Activated naive CD4-positive, alpha-beta T cell treated with anti-CD3 and anti-CD28 coated beads, Interleukin-2, amount 50 U/mL, for 24 hours (primary cell): ENCODE results near the gene ZBTB1.
A peak's percentile ranks its signal among the peaks of the same experiment; 100 is the strongest.

ENCODE experiments used
- H3K27ac Mint-ChIP-seq: one replicate; pipeline ENCODE4 v1.8.0; 2021; ENCODE audit warnings: mild to moderate bottlenecking, mixed read lengths
- H3K27me3 Mint-ChIP-seq: one replicate; pipeline ENCODE4 v1.8.0; 2021; ENCODE audit warnings: mixed read lengths
- H3K36me3 Mint-ChIP-seq: one replicate; pipeline ENCODE4 v1.8.0; 2021; ENCODE audit warnings: mixed read lengths
- H3K4me1 Mint-ChIP-seq: one replicate; pipeline ENCODE4 v1.8.0; 2021; ENCODE audit warnings: mixed read lengths
- H3K4me3 Mint-ChIP-seq: one replicate; pipeline ENCODE4 v1.8.0; 2021; ENCODE audit warnings: mild to moderate bottlenecking, mixed read lengths
- H3K9me3 Mint-ChIP-seq: one replicate; pipeline ENCODE4 v1.8.0; 2021; ENCODE audit warnings: mixed read lengths

ZBTB1 gene

DNA sequence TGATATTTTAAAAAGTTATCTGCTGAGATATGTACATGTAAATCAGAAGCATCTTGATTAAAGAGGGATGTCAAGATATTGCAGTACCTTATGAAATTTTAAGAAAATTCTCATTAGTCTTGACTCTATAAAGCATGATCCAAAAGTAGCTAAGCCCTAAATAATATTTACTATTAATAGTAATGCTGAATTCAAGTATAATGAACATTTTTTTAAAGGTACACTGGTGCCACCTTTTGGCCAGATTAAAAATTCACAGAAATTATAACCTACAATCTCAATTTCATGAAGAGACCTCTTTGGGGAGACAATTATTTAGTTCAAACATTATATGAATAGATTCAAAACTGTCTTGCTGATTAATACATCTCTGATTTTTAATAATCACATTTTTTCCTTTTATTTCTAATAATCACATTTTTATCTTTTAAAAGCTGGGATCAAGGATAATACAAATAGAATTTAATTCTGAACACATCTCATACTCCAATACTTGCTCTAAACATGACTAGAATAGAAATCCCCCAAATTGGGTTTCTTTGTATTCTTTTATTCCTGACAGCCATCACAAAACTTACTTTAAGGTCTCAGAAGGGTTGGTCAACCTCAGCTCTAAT is 25.8 kb upstream of the ZBTB1 start:
- no peak overlapping the region for H3K27ac Mint-ChIP-seq
- H3K4me3 Mint-ChIP-seq: no peak overlapping the region
- H3K36me3 Mint-ChIP-seq: peaks cover 7% of the 10 kb centered on the region
- H3K4me1 Mint-ChIP-seq: peaks cover 14% of the 10 kb centered on the region
- H3K9me3 Mint-ChIP-seq: no peaks in the 10 kb centered on the region
- no peaks in the 10 kb centered on the region for H3K27me3 Mint-ChIP-seq

DNA sequence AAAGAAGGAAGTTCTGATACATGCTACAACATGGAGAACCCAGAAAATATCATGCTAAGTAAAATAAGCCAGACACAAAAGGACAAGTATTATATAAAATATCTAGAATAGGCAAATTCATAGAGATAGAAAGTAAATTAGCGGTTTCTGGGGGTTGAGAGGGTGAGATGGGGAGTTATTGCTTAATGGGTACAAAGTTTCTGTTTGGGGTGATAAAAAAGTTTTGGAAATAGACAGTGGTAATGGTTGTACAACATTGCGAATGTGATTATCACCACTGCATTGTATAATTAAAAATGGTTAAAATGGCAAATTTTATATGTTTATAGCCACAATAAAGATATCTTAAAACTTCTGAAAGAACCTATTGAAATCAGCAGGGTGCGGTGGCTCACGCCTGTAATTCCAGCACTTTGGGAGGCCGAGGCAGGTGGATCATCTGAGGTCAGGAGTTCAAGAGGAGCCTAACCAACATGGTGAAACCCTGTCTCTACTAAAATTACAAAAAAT is 15.9 kb upstream of the ZBTB1 start:
- Mint-ChIP-seq H3K9me3 (no peaks in the 10 kb centered on the region), H3K27me3 (no peaks in the 10 kb centered on the region), H3K4me1 (peaks cover 45% of the 10 kb centered on the region), H3K27ac (peak overlapping the region; percentile 84), H3K36me3 (peaks cover 16% of the 10 kb centered on the region), H3K4me3 (no peak overlapping the region)

DNA sequence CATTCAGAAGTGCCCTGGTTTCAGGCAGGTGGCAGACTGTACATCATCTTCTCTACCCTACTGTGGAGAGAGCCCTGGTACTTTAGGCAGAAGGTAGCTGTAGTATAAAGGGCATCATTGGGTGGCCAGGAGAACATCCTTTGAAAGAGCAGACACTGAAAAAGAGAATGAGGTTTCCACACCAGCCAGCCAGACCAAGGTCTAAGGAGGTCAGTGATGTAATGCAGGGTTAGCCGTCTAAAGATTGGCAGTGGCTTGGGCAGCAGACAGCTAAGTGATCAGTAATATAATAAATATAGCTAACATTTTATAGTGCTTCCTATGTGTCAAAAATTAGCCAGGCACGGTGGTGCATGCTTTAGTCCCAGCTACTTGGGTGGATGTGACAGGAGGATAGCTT is 12.9 kb upstream of the ZBTB1 start:
- Mint-ChIP-seq H3K36me3 (peaks cover 20% of the 10 kb centered on the region), H3K4me3 (no peak overlapping the region), H3K9me3 (no peaks in the 10 kb centered on the region), H3K4me1 (peaks cover 66% of the 10 kb centered on the region), H3K27me3 (no peaks in the 10 kb centered on the region), H3K27ac (no peak overlapping the region)

DNA sequence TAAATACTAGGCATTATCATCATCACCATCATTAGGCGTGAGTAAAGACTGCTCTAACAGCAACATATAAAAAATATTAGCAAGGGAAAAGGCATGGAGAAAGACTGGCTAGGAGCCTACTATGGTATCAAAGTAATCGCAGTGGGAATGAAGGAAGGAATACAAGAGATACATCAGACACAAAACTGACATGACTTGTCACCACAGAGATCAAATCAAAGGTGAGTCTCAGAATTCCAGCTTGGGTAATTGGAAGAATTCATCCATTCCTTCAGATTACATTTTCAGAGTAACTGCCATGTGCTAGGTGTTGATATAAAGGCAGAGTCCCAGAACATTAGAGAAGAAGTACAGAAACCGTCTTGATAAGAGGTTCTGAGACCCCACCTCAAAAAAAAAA is 11.1 kb upstream of the ZBTB1 start:
- Mint-ChIP-seq H3K27me3 (no peaks in the 10 kb centered on the region), H3K36me3 (peaks cover 21% of the 10 kb centered on the region), H3K9me3 (no peaks in the 10 kb centered on the region), H3K4me1 (peaks cover 75% of the 10 kb centered on the region), H3K4me3 (peak overlapping the region; percentile 62), H3K27ac (peak overlapping the region; percentile 79)

DNA sequence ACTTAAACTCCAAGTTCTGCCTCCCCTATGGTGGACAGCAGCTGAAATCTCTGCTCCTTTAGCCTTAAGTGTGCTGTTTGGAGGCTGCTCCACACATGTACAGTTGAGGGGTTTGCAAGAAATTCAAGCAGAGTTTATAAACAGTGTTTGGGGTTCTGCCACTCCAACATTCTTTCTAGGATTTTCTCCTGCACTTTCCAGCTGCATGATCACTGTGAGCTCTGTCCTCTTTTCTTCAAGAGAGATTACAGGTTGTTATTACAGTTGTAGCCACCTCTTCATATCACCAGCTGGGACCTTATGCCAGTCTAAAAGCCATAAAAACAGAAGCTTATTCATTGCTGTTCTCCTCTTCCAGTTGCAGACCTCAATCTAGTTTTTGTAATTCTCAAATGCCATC is 9.3 kb upstream of the ZBTB1 start:
- Mint-ChIP-seq H3K9me3 (no peaks in the 10 kb centered on the region), H3K27ac (peak overlapping the region; percentile 17), H3K27me3 (no peaks in the 10 kb centered on the region), H3K36me3 (peaks cover 22% of the 10 kb centered on the region), H3K4me1 (peaks cover 89% of the 10 kb centered on the region), H3K4me3 (no peak overlapping the region)

DNA sequence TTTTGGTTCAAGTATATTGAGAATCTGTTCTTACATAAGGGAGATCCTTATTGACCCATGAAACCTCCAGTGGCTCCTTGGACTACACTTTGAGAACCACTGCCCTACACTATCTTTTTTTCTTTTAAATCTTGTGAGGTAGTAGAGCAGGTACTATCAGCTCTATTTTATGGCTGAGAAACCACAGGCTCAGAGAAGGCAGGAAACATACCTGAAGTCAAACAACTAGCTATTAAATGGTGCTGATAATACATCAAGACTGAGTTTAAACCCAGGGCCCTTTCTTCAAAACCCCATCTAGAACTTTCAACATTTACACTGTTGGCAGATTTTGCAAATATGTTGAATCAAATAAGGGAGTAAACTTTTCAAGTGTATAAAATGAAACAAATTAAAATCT is 7.8 kb upstream of the ZBTB1 start:
- Mint-ChIP-seq H3K27ac (peak overlapping the region; percentile 78), H3K27me3 (no peaks in the 10 kb centered on the region), H3K4me1 (peaks cover 89% of the 10 kb centered on the region), H3K4me3 (peak overlapping the region; percentile 28), H3K36me3 (peaks cover 17% of the 10 kb centered on the region), H3K9me3 (no peaks in the 10 kb centered on the region)

DNA sequence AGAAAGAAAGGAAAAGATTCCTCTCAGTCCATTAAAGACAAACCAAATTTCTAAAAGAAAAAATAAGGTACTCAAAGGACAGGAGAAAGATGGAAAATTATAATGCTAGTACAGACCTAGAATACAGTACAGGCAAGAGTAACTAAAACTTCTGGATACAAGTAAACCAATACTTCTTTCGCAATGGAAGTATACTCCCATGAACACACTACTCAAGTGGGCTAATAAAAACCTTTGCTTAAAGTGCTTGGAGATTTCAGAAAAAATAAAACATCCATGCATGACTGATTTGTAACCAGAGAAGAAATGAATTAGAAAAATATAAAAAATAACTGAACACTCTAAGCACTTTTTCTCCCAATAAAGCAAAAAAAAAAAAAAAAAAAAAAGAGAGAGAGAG is 4.5 kb upstream of the ZBTB1 start:
- Mint-ChIP-seq H3K9me3 (no peaks in the 10 kb centered on the region), H3K27ac (peak overlapping the region; percentile 96), H3K4me3 (peak overlapping the region; percentile 100), H3K4me1 (peaks cover 69% of the 10 kb centered on the region), H3K27me3 (no peaks in the 10 kb centered on the region), H3K36me3 (peaks cover 12% of the 10 kb centered on the region)

DNA sequence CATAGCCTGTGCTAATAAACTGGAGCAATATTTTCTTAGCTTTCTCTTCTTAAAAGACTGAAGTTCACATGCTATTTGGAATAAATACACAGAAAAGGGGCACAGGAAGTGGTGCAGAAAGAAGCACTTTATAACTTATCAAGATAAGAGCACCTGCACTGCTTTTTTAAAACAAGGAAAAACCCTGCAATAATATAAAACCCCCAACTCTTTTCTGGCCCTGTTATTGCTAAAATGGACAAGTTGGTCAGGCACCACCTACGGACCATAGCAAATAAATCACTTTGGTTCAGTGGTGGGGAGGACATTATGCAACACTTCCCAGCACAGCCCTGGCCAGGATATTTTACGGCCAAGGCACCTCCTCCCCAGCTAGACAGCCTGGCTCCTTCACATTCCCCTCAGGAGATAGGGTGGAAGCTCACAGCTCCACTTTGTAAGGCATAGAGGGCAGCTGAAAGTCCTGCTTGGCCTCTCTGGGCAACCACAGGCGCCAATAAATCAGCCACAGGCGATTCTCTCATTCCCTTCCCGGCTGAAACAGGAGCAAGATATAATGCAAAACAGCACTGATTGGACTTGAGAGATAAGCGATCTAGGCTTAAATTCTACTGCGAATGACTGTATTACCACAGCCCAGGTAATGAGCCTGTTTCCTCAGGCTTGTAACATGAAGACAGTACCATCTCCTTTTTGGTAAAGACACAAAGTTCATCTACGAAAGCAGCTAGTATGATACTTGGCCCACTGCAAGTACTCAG is 3.0 kb upstream of the ZBTB1 start:
- H3K27ac Mint-ChIP-seq: peak overlapping the region; percentile 100
- peaks cover 15% of the 10 kb centered on the region for H3K36me3 Mint-ChIP-seq
- peak overlapping the region; percentile 100 for H3K4me3 Mint-ChIP-seq
- H3K27me3 Mint-ChIP-seq: no peaks in the 10 kb centered on the region
- H3K4me1 Mint-ChIP-seq: peaks cover 67% of the 10 kb centered on the region
- no peaks in the 10 kb centered on the region for H3K9me3 Mint-ChIP-seq

DNA sequence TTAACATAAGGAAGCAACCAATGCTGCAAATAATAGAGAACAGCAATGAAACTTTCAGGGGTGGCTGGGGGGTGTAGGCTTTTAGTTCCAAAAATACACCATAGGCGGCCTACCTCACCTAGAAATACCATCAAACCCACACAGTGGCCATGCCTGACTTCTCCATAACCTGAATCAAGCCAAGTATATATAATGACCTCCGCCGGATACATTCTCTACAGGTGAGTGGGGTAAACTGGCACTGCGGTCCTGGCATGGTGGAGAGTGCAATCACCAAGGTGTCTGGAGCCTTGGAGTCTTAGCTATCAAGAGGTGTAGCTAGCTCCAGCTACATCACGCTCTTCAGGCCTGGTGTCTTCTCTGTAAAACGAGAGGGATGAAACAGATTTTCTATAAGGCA is 2.1 kb upstream of the ZBTB1 start:
- H3K27ac Mint-ChIP-seq: peak overlapping the region; percentile 100
- no peaks in the 10 kb centered on the region for H3K9me3 Mint-ChIP-seq
- peak overlapping the region; percentile 100 for H3K4me3 Mint-ChIP-seq
- peaks cover 69% of the 10 kb centered on the region for H3K4me1 Mint-ChIP-seq
- no peaks in the 10 kb centered on the region for H3K27me3 Mint-ChIP-seq
- H3K36me3 Mint-ChIP-seq: peaks cover 14% of the 10 kb centered on the region

DNA sequence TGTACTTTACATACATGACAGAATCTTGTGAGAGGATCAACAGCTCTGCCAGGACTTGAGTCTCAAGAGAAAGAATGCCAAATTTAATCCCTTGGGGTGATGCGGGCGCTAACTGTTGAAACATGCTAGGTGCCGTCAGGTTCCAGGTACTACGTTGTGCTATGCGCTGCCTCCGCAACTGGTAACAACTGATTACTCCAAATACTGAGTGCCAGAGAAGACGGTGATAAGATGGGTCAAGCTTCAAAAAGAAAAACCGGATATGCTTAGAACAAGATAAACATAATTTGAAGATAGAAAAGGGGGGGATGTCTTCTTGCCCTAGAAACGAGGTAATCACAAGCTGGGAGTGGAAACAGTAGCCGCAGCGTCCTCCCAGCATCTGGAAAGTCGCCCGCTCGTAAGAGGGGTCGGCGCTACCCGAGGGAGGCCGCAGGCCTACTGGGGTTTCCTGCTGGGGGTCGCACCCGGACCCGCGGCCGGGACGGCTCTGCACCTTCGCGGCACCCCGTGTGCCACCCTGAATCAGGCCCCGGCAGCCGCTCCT is 1.6 kb upstream of the ZBTB1 start:
- no peaks in the 10 kb centered on the region for H3K9me3 Mint-ChIP-seq
- no peaks in the 10 kb centered on the region for H3K27me3 Mint-ChIP-seq
- H3K4me1 Mint-ChIP-seq: peaks cover 69% of the 10 kb centered on the region
- H3K27ac Mint-ChIP-seq: peak overlapping the region; percentile 100
- peaks cover 11% of the 10 kb centered on the region for H3K36me3 Mint-ChIP-seq
- H3K4me3 Mint-ChIP-seq: peak overlapping the region; percentile 100

DNA sequence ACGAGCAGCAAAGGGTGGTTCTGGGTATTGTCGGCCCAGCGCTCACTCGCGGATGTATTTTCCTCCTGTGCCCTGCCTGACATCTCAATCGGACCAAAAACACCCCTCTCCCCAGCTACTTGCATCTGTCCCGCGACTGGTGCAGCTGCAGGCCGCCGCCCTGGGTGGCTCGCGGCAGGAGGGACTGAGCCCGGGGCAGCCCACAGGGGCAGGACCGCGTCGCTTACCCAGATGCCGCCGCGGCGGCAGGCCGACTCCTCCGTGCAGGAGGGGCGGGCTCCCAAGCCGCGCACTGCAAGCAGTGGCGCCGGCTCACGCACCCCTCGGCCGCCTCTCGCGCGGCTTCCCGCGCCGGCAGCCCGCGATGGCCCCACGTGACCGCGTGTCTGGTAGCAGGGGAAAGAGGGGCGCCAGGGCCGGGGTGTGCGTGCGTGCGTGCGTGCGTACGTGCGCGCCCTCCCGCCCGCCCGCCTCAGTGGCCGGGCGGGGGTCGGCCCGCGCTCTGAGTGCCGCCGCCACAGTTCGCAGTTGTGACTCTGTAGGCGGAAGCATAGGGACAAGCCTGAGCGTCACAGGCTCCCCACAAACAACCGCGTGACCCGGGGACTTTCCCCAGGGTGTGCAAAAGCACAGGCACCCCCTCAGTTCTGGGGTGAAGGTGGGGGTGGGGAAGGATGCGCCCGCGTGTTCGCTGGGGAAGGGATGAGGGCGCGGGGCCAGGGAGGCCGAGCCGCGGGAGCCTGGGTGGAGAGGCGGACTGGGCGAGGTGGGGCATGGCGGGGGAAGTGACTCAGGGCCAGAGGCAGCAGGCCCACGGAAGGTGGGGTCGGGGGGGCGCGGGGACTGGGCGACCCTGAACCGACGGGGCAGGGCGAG is 898 bp upstream of the ZBTB1 start, which contains the start of gene ZBTB25:
ZBTB25 (minus strand) TSS at position 405 of the 876 bp plus-strand sequence. CDS start 13,305 bp downstream, outside the sequence.
- H3K27me3 Mint-ChIP-seq: no peaks in the 10 kb centered on the region
- peak within 1 kb of the TSS; percentile 100 for H3K27ac Mint-ChIP-seq
- peak within 1 kb of the TSS; percentile 100 for H3K4me3 Mint-ChIP-seq
- no peaks in the 10 kb centered on the region for H3K9me3 Mint-ChIP-seq
- H3K36me3 Mint-ChIP-seq: peaks cover 10% of the 10 kb centered on the region
- H3K4me1 Mint-ChIP-seq: peaks cover 74% of the 10 kb centered on the region

DNA sequence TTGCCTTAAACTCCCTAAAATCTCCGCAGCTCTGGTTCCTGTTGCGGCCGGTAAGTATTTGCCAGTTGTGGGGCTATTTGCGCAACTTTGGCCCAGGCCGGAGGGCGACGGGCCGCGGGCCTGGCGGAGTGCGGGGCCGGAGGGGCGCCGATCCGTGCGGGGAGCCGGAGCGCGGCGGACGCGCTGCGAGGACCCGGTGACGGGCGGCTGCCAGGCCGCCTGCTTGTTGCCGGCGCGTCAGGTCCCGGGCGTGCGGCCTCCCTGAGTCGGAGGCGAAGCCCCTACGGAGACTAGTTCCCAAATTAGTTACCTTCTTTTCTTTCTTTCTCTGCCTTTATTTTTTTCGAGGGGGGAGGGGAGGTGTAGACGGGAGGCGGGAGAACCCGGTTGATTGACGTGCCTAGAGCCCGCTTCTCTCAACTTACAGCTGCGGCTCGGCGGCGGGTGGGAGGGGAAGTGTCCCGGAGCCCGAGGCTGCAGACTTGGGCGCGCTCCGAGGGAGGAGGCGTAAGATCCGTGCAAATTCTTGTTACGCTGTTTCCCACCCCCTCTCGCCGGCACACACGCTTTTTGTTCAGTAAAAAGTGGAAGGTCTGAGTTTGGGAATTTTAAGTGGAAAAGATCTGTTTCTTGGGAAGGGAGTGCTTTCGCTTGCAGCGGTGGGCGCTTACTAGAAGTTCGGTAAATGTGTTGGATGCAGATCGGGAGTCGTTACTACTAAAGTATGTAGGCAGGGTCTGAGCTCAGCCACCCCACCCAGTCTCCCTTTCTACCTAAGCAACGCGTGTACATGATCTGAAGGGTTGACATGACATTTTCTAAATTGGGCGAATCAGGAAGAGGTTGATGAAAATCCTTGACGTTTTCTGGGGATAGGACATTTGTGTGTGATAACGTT is 576 bp downstream of the ZBTB1 start:
- peak overlapping the region; percentile 100 for H3K4me3 Mint-ChIP-seq
- peaks cover 7% of the 10 kb centered on the region for H3K36me3 Mint-ChIP-seq
- no peaks in the 10 kb centered on the region for H3K9me3 Mint-ChIP-seq
- H3K27me3 Mint-ChIP-seq: no peaks in the 10 kb centered on the region
- peaks cover 74% of the 10 kb centered on the region for H3K4me1 Mint-ChIP-seq
- H3K27ac Mint-ChIP-seq: peak overlapping the region; percentile 99

DNA sequence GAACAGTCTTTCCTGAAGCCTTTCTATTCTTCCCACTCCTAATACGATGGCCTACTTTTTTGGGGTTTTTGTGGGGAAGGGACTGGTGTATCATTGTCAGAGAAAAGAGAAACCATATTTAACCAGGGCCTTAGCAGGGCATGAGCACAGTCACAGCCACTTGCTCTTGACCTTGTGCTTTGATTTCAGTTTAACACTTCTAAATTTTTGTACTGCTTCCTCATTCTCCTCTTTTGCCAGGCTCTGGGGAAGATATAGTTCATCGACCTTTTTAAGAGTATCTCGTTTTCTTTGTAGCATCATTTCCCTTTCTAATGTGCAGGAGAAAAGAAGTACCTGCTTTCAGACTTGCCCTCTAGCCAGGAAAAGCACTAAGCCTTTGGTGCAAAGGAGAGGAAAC is 2.2 kb downstream of the ZBTB1 start:
- Mint-ChIP-seq H3K4me1 (peaks cover 74% of the 10 kb centered on the region), H3K27me3 (no peaks in the 10 kb centered on the region), H3K36me3 (peaks cover 7% of the 10 kb centered on the region), H3K27ac (peak overlapping the region; percentile 93), H3K9me3 (no peaks in the 10 kb centered on the region), H3K4me3 (peak overlapping the region; percentile 96)

DNA sequence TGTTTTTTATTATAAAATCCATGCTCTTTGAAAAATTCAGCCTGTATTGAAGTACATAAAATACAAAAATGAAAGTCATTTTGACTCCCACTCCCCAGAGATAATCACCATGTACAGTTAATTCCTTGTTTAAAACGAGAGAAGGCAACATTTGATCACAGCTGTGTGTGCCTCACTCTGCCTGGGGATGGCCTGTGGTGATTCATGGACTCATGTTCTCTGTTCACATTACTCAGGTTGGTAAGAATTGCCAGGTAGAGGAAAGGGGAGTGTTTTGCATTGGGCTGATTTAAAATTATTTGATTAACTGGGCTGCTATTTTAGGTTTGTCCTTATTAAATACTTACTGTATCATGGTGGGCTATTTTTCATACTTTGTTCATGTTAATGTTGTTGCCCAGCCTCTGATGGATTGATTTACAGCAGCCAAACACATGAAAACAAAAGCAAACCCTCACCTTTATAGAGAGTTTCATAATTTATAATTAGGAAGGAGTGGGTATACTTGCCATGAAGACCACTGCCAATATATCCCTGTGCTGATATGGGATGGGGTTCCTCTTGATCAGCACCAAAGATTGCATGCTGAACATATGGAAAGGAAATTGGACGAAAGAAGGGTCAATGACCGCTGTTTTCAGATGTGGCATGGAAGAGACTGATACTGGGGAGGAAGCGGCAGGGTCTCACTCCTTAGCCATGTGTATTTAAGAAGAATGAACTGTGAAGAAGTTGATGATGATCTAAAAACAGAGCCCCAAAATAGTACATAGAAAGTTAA is 3.0 kb downstream of the ZBTB1 start:
- H3K4me1 Mint-ChIP-seq: peaks cover 72% of the 10 kb centered on the region
- H3K27me3 Mint-ChIP-seq: no peaks in the 10 kb centered on the region
- no peaks in the 10 kb centered on the region for H3K9me3 Mint-ChIP-seq
- peaks cover 5% of the 10 kb centered on the region for H3K36me3 Mint-ChIP-seq
- H3K27ac Mint-ChIP-seq: peak overlapping the region; percentile 93
- peak overlapping the region; percentile 96 for H3K4me3 Mint-ChIP-seq
